ENCODE measurements around the gene RFTN1.

DNA sequence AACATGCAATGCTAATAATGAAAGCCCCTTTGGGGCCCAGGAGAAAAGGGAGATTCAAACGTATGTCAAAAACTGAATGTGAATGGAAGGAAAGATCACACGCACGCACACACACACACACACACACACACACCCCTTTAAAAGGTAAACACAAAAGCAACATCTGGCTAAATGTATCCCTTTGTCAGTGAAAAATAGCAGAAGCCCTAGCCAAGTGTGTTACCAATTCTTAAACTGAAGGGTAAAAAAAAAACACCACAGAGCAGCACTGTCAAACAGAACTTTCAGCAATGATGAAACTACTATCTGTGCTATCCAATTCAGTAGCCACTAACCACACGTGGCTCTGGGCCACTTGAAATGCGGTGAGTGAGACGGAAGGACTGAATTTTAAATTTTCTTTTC, 4.9 kb downstream of the RFTN1 start:
- TF ChIP-seq, protein P1, sequence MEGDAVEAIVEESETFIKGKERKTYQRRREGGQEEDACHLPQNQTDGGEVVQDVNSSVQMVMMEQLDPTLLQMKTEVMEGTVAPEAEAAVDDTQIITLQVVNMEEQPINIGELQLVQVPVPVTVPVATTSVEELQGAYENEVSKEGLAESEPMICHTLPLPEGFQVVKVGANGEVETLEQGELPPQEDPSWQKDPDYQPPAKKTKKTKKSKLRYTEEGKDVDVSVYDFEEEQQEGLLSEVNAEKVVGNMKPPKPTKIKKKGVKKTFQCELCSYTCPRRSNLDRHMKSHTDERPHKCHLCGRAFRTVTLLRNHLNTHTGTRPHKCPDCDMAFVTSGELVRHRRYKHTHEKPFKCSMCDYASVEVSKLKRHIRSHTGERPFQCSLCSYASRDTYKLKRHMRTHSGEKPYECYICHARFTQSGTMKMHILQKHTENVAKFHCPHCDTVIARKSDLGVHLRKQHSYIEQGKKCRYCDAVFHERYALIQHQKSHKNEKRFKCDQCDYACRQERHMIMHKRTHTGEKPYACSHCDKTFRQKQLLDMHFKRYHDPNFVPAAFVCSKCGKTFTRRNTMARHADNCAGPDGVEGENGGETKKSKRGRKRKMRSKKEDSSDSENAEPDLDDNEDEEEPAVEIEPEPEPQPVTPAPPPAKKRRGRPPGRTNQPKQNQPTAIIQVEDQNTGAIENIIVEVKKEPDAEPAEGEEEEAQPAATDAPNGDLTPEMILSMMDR (IDR thresholded peaks at IDR 0.05) = no peak
- no peak for TF ChIP-seq EZH2 (IDR thresholded peaks at IDR 0.05; ENCODE audit: borderline replicate concordance, insufficient read depth, low read depth, low read length, poor library complexity, severe bottlenecking)
